GM12892 (cell line): Measurements from ENCODE around the gene ITGB2.

ENCODE experiments used
- POLR2A ChIP-seq: IDR thresholded peaks from 2 replicates; pipeline ENCODE4 v1.6.1; 2011; ENCODE audit warnings: low read depth, low read length, control low read depth
- POLR2AphosphoS5 ChIP-seq: IDR thresholded peaks from 2 replicates; pipeline ENCODE4 v1.6.1; 2011; ENCODE audit warnings: low read depth, low read length, control low read depth
- TAF1 ChIP-seq: IDR thresholded peaks from 2 replicates; pipeline ENCODE4 v1.6.1; 2011; ENCODE audit warnings: low read depth, mild to moderate bottlenecking, control low read depth, low read length, borderline replicate concordance

- TF ChIP-seq POLR2AphosphoS5 (no peak), POLR2A (no peak), TAF1 (no peak)
These were observed 33.4 kb downstream of the ITGB2 start for GRCh38 chr21:44887126-44887806.
